ENCODE measurements around the gene TCERG1L.

TCERG1L gene

GRCh38 chr10:131290781-131291180 is 20.7 kb downstream of the TCERG1L start:
- TF ChIP-seq GATA3 (IDR thresholded peaks at IDR 0.05; ENCODE audit: low read depth, low read length) (no peak), GATA2 (IDR thresholded peaks at IDR 0.05; ENCODE audit: low read depth, low read length) (no peak)

- no peak for TF ChIP-seq GATA2 (IDR thresholded peaks at IDR 0.05; ENCODE audit: low read depth, low read length)
- no peak for TF ChIP-seq GATA3 (IDR thresholded peaks at IDR 0.05; ENCODE audit: low read depth, low read length)
Measured at GRCh38 chr10:131288648-131289047, 22.9 kb downstream of the TCERG1L start.

- TF ChIP-seq GATA2 (IDR thresholded peaks at IDR 0.05; ENCODE audit: low read depth, low read length) (no peak), GATA3 (IDR thresholded peaks at IDR 0.05; ENCODE audit: low read depth, low read length) (no peak)
Measured at GRCh38 chr10:131282961-131283360, 28.6 kb downstream of the TCERG1L start.

- TF ChIP-seq GATA3 (IDR thresholded peaks at IDR 0.05; ENCODE audit: low read depth, low read length) (no peak), GATA2 (IDR thresholded peaks at IDR 0.05; ENCODE audit: low read depth, low read length) (no peak)
Measured at GRCh38 chr10:131280101-131280500, 31.4 kb downstream of the TCERG1L start.

- TF ChIP-seq GATA3 (IDR thresholded peaks at IDR 0.05; ENCODE audit: low read depth, low read length) (no peak), GATA2 (IDR thresholded peaks at IDR 0.05; ENCODE audit: low read depth, low read length) (no peak)
Measured at GRCh38 chr10:131279516-131279915, 32.0 kb downstream of the TCERG1L start.

GRCh38 chr10:131277969-131278368 is 33.6 kb downstream of the TCERG1L start:
- no peak for TF ChIP-seq GATA2 (IDR thresholded peaks at IDR 0.05; ENCODE audit: low read depth, low read length)
- no peak for TF ChIP-seq GATA3 (IDR thresholded peaks at IDR 0.05; ENCODE audit: low read depth, low read length)

GRCh38 chr10:131277278-131277677 is 34.2 kb downstream of the TCERG1L start:
- no peak for TF ChIP-seq GATA2 (IDR thresholded peaks at IDR 0.05; ENCODE audit: low read depth, low read length)
- TF ChIP-seq GATA3 (IDR thresholded peaks at IDR 0.05; ENCODE audit: low read depth, low read length) = no peak

- TF ChIP-seq GATA2 (IDR thresholded peaks at IDR 0.05; ENCODE audit: low read depth, low read length) (no peak), GATA3 (IDR thresholded peaks at IDR 0.05; ENCODE audit: low read depth, low read length) (no peak)
Measured at GRCh38 chr10:131275691-131276090, 35.8 kb downstream of the TCERG1L start.

- TF ChIP-seq GATA3 (IDR thresholded peaks at IDR 0.05; ENCODE audit: low read depth, low read length) (no peak), GATA2 (IDR thresholded peaks at IDR 0.05; ENCODE audit: low read depth, low read length) (no peak)
Measured at GRCh38 chr10:131274883-131275282, 36.6 kb downstream of the TCERG1L start.

GRCh38 chr10:131274133-131274880 is 37.2 kb downstream of the TCERG1L start:
- TF ChIP-seq GATA2 (IDR thresholded peaks at IDR 0.05; ENCODE audit: low read depth, low read length) (no peak), GATA3 (IDR thresholded peaks at IDR 0.05; ENCODE audit: low read depth, low read length) (no peak)

GRCh38 chr10:131273476-131273875 is 38.0 kb downstream of the TCERG1L start:
- TF ChIP-seq GATA3 (IDR thresholded peaks at IDR 0.05; ENCODE audit: low read depth, low read length) (no peak), GATA2 (IDR thresholded peaks at IDR 0.05; ENCODE audit: low read depth, low read length) (no peak)

- TF ChIP-seq GATA2 (IDR thresholded peaks at IDR 0.05; ENCODE audit: low read depth, low read length) (no peak), GATA3 (IDR thresholded peaks at IDR 0.05; ENCODE audit: low read depth, low read length) (no peak)
Measured at GRCh38 chr10:131272897-131273451, 38.5 kb downstream of the TCERG1L start.

- TF ChIP-seq GATA3 (IDR thresholded peaks at IDR 0.05; ENCODE audit: low read depth, low read length) = no peak
- no peak for TF ChIP-seq GATA2 (IDR thresholded peaks at IDR 0.05; ENCODE audit: low read depth, low read length)
Measured at GRCh38 chr10:131271966-131272365, 39.6 kb downstream of the TCERG1L start.

- no peak for TF ChIP-seq GATA2 (IDR thresholded peaks at IDR 0.05; ENCODE audit: low read depth, low read length)
- no peak for TF ChIP-seq GATA3 (IDR thresholded peaks at IDR 0.05; ENCODE audit: low read depth, low read length)
Measured at GRCh38 chr10:131271195-131271880, 40.2 kb downstream of the TCERG1L start.
